ENCODE data around the gene PAX8. TPM values are rescaled to one million over a fixed set of nuclear protein-coding genes. Genes with fewer than 3 reads are reported as not detected.

The PAX8 gene
- total and polyA plus RNA-seq, 10 of the 15 experiments (the other 5 are each of a cell fraction or from before 2014, with no cell fraction given): 0.16 to 2.5 (median 0.97) TPM

DNA sequence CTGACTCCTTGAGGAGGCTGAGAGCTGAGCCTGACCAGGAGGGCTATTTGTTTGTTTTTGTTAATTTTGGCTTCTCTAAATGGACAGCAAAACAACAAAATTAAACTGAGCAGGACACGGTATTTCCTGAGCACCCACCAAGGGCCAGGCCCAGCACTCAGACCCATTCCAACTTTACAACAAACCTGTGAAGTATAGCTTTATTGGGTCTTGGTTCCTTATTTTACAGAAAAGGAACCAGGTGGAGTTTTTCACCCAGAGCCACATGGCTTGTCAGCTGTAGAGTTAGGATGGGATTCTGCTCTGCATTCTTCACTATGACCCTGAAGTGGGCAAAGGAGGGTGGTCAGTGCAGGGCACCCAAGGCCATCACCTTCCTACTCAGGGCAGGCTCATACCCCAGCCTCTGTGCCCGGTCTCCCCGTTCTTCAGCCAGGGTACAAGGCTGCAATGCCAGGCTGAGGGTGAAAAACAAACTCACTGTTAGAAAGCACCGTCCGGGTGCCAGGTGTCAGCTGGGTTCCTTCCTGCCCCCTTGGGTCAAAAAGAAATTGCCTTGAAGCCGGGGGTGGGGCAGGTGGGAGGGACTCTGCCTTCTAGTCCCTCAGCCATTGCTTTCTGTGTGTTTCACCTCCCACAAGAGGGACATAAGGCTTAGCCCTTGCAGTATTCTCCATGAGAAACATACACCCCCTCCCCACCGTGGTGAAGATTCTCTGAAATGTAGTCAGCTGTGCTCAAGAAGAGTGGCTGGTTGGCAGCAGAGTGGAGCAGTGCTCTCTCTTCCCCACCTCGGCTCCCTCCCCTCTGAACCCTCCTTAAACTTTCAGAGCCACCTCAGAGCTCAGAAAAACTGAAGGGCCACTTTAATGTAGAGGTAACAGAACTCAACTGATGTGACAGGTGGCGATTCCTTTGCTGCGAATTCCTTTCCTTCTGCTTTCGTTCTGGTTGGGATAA lies 102.7 kb downstream of the PAX8 start:
- 26% methylated on average over 11 of the region's 11 CpGs for WGBS (ENCODE audit: insufficient coverage, insufficient replicate concordance, low lambda C conversion rate, missing lambda C conversion rate)
- Histone ChIP-seq H3K4me2 (ENCODE audit: control insufficient read depth, insufficient read depth) (peak overlapping the region; percentile 86), H4K20me1 (ENCODE audit: control insufficient read depth, insufficient read depth) (peaks cover 20% of the 10 kb centered on the region; the same call in 1 of the 2 replicates), H3K9me3 (replicated peaks; ENCODE audit: control insufficient read depth, insufficient read depth, low read length) (no peaks in the 10 kb centered on the region; the same call in 1 of the 3 replicates), H3K9ac (ENCODE audit: control insufficient read depth, insufficient read depth, low read length) (peak overlapping the region; percentile 97), H3K27me3 (replicated peaks in 1 of 2; ENCODE audit: control insufficient read depth in 2 of 2, insufficient read depth in 2 of 2, low read length in 1 of 2) (no peaks in the 10 kb centered on the region), H3K4me1 (ENCODE audit: control insufficient read depth, insufficient read depth, low read length) (peaks cover 41% of the 10 kb centered on the region), H3K4me3 (peak overlapping the region; percentile 95), H3K27ac (ENCODE audit: control insufficient read depth, insufficient read depth) (peak overlapping the region; percentile 96), H3K79me2 (ENCODE audit: control insufficient read depth, insufficient read depth, low read length) (peaks cover 73% of the 10 kb centered on the region), H3K36me3 (ENCODE audit: control insufficient read depth in 2 of 2, insufficient read depth in 2 of 2, low read length in 1 of 2) (peaks cover 4 to 11% of the 10 kb centered on the region in 2 experiments), H2AFZ (ENCODE audit: control insufficient read depth, low read depth, low read length) (no peak overlapping the region)
- ChIA-PET RAD21 (ENCODE audit: unreplicated experiment) (interaction anchor here (0.8 to 3.8 kb wide), 4 partner anchors 8 to 39 kb away, joined by 3 to 75 read pairs (median 14); no protein-coding TSS in a partner anchor), SMC1A (ENCODE audit: uncharacterized antibody, unreplicated experiment) (interaction anchor here (0.9 to 4.2 kb wide), 12 partner anchors 7 to 96 kb away, joined by 3 to 52 read pairs (median 4); no protein-coding TSS in a partner anchor), CTCF (interaction anchor here (0.9 to 13.8 kb wide), 11 partner anchors 7 to 214 kb away, joined by 3 to 195 read pairs (median 6); no protein-coding TSS in a partner anchor), POLR2A (interaction anchor here (0.6 to 1.2 kb wide), 4 partner anchors 26 to 41 kb away, joined by 3 to 4 read pairs (median 4); no protein-coding TSS in a partner anchor)
- TF ChIP-seq TCF3 (IDR thresholded peaks at IDR 0.05; ENCODE audit: borderline replicate concordance, insufficient read depth, low read depth, low read length) (0 out of 2 replicates have a peak, but pooled peaks have one; percentile 12), BMI1 (IDR thresholded peaks at IDR 0.05; ENCODE audit: borderline replicate concordance) (no peak), JUNB (IDR thresholded peaks at IDR 0.05) (no peak), SIN3A (IDR thresholded peaks at IDR 0.05; ENCODE audit: low read depth, low read length) (0 out of 2 replicates have a peak, but pooled peaks have one; percentile 3)
- in situ Hi-C loops (cut with MboI) (no loop called here), intact Hi-C loops (cut with micrococcal nuclease; ENCODE audit: unreplicated experiment) (loop anchor here (1.0 kb wide), 1 partner anchor 38 kb away; no protein-coding TSS in a partner anchor)
- no peak for FAIRE-seq
- ATAC-seq: peak; percentile 13
- BruUV-seq (replicated peaks): no TSS peak
- no peak for DNase-seq (ENCODE audit: low read depth, low spot score)

All from GM12878 (cell line).